GM19438 (cell line): ENCODE measurements around the gene RIOK1.

ENCODE experiments used
- ATAC-seq: cut with Tn5 transposase; IDR thresholded peaks from one replicate; pipeline ENCODE4 v1.9.1; 2021; ENCODE audit warnings: low read depth; ENCODE audit not compliant: unreplicated experiment

The RIOK1 gene

DNA sequence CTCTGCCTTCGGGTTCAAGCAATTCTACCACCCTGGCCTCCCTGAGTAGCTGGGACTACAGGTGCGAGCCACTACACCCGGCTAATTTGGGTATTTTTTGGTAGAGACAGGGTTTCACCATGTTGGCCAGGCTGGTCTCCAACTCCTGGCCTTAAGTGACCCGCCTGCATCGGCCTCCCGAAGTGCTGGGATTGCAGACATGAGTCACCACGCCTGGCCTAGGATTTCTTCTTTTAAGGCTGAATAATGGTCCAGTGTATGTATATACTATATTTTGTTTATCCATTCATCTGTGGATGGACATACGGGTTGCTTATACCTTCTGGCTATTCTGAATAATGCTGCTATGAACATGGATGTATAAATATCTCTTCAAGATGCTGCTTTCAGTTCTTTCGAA, 17.1 kb downstream of the RIOK1 start:
- no peak for ATAC-seq

GRCh38 chr6:7409740-7410139, 20.1 kb downstream of the RIOK1 start:
- ATAC-seq: no peak

DNA sequence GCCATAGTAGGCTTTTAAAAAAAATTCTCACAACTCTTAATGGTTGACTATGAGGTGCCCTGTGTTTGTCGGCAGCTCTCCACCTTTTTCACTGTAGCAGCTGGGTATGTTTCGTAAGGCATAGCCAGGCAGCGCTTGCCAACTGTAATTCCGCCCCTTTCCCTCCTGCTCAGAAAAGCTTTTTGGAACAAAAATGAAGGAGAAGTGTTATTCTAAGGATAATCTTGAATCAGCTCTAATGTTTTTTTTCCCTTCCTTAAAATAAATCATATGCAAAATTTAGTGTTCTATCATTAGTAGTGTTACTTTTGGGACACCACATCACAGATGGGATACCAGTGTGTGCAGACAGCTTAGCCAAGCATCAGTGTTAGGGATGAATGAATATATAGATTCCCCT, 21.2 kb downstream of the RIOK1 start:
- ATAC-seq: no peak

DNA sequence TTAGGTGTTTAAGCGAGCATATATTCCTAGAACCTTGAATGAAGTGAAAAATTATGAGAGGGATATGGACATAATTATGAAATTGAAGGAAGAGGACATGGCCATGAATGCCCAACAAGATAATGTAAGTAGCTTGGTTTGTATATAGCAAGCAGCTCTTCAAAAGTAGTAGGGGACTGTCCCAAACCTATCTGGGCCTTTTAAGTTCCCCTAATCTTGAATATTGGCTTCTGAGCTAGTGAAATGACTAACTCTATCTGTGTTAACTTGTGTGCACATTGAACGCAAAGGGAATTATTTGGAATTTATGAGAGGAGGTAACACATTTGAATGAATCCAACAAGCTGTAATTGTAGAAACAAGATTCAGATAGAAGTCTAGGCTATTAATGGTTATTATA, 21.7 kb downstream of the RIOK1 start:
- no peak for ATAC-seq

- ATAC-seq: no peak
Measured at GRCh38 chr6:7413151-7413823, 23.7 kb downstream of the RIOK1 start.

DNA sequence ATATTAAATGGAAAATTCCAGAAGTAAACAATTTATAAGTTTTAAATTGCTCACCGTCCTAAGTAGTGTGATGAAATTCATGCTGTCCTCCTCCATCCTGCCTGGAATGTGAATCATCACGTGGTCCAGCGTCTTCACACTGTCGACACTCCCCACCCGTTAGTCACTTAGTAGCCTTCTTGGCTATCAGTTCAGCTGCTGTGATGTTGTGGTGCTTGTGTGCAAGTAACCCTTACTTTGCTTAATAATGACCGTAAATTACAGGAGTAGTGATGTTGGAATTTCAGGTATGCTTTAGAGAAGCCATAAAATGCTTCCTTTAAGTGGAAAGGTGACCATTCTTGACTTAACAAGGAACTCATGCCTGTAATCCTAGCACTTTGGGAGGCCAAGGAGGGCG, 25.2 kb downstream of the RIOK1 start:
- ATAC-seq: no peak

DNA sequence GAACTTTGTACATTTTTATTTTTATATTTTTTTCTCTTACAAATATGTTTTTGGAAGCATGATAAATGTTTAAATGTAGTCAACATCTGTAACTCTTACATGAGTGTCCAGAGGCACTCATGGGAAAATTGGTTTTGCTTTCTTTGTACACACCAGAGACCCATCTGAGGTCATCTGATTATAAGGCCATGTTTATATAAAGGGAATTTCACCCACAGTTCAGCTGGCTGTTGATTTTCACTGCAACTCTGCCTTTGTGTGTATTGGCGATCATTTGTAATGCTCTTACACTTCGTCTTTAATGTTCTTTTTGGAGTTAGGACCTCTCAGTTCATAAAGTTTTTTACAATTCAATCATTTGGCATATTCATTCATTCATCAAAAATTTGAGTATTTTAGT, 28.1 kb downstream of the RIOK1 start:
- no peak for ATAC-seq

GRCh38 chr6:7418238-7418905, 28.8 kb downstream of the RIOK1 start:
- no peak for ATAC-seq

GRCh38 chr6:7419065-7419464, 29.5 kb downstream of the RIOK1 start:
- no peak for ATAC-seq

- no peak for ATAC-seq
Measured at GRCh38 chr6:7421066-7421465, 31.5 kb downstream of the RIOK1 start.

- ATAC-seq: no peak
Measured at GRCh38 chr6:7424058-7424457, 34.5 kb downstream of the RIOK1 start.

DNA sequence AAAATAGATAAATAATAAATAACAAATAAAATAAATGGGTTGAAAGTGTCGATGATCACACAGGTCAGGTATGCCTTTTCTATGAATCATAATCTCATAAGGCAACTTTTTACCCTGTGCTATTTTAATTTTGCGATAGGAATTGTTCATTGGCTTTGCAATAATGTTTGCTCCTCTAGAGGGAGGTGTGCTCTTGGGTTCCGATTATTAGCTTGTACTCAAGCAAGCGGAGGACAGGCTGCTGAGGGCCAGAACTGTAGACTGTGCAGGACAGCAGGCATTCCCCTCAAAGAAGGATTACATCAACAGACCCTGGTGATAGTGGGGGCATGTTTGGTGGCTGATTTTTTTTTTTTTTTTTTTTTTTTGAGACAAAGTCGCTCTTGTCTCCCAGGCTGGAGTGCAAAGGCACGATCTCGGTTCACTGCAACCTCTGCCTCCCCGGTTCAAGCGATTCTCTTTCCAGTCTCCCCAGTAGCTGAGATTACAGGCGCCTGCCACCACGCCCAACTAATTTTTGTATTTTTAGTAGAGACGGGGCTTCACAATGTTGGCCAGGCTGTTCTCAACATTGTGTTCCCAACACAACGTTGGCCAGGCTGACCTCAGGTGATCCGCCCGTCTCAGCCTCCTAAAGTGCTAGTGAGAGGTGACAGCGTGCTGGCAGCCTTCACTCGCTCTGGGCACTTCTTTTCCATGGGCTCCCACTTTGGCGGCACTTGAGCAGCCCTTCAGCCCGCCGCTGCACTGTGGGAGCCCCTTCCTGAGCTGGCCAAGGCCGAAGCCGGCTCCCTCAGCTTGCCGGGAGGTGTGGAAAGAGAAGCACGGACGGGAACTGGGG, 35.6 kb downstream of the RIOK1 start:
- no peak for ATAC-seq

- ATAC-seq: no peak
Measured at GRCh38 chr6:7425808-7426190, 36.2 kb downstream of the RIOK1 start.

GRCh38 chr6:7426447-7427169, 37.0 kb downstream of the RIOK1 start:
- ATAC-seq: no peak

DNA sequence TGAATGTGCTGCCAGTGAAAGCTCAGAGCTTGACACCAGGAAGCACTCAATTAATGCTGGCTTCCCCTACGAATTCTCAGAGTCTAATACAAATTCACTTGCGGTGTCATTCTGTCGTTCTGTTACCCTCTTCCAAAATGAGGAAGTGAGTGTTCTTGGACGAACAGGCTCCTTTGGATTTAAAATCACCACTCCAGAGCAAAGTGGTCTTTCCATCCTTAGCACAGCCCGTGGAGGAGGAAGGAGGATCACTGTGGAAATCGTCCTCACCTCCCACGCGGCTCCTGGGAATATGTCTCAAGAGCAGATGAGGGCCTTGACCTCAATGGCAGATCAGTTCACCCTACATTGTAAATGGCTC, 41.7 kb downstream of the RIOK1 start:
- no peak for ATAC-seq

- no peak for ATAC-seq
Measured at GRCh38 chr6:7431674-7432390, 42.2 kb downstream of the RIOK1 start.

- ATAC-seq: no peak
Measured at GRCh38 chr6:7432391-7433120, 42.9 kb downstream of the RIOK1 start.

DNA sequence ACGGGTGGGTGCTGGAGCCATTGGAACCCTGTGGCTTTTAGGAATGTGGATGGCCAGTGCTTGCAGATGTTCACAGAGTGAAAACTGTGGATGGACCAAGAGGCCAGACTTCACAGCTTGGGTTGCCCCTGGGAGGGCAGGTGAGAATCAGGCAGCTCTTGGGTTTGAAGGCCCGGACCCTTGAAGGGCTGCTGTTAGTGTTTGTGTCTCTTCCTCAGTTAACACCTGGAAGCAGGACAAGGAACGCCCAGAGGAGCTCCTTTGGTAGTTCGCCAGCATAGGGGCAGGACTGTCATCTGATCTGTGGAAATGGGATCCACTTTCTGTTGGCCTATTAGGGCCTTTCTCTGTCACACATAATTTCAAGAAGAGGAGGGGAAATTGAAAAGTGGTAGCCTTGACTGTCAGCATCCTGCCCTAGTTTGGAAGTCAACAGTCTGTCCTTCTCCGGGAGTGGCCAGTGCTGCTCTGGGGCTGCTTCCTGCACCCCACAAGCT, 43.6 kb downstream of the RIOK1 start:
- no peak for ATAC-seq

- no peak for ATAC-seq
Measured at GRCh38 chr6:7434672-7435071, 45.1 kb downstream of the RIOK1 start.

GRCh38 chr6:7438011-7438410, 48.4 kb downstream of the RIOK1 start:
- no peak for ATAC-seq
